Measurements from ENCODE around the gene UBAC1.

Gene UBAC1

GRCh38 chr9:135910216-135910615, 51.0 kb downstream of the UBAC1 start:
- no peak overlapping the region for H3K4me3 ChIP-seq (ENCODE audit: low read depth, low read length)
- no peak for TF ChIP-seq POLR2A (IDR thresholded peaks at IDR 0.05; ENCODE audit: extremely low read depth, insufficient read length)
- TF ChIP-seq MYC (IDR thresholded peaks at IDR 0.05; ENCODE audit: low read depth, low read length), result no peak
- no peak for TF ChIP-seq CTCF (IDR thresholded peaks at IDR 0.05; ENCODE audit: low read depth, low read length)
- TF ChIP-seq MAX (IDR thresholded peaks at IDR 0.05; ENCODE audit: low read depth, low read length), result no peak
- DNase-seq (ENCODE audit: low read depth), result no peak

GRCh38 chr9:135909371-135909770, 51.8 kb downstream of the UBAC1 start:
- no peak for TF ChIP-seq MYC (IDR thresholded peaks at IDR 0.05; ENCODE audit: low read depth, low read length)
- TF ChIP-seq CTCF (IDR thresholded peaks at IDR 0.05; ENCODE audit: low read depth, low read length), result no peak
- no peak for TF ChIP-seq MAX (IDR thresholded peaks at IDR 0.05; ENCODE audit: low read depth, low read length)
- no peak for TF ChIP-seq POLR2A (IDR thresholded peaks at IDR 0.05; ENCODE audit: extremely low read depth, insufficient read length)
- DNase-seq (ENCODE audit: low read depth), result no peak
- H3K4me3 ChIP-seq (ENCODE audit: low read depth, low read length), result no peak overlapping the region

GRCh38 chr9:135908754-135909204, 52.4 kb downstream of the UBAC1 start:
- no peak for DNase-seq (ENCODE audit: low read depth)
- TF ChIP-seq MAX (IDR thresholded peaks at IDR 0.05; ENCODE audit: low read depth, low read length) (no peak), POLR2A (IDR thresholded peaks at IDR 0.05; ENCODE audit: extremely low read depth, insufficient read length) (no peak), MYC (IDR thresholded peaks at IDR 0.05; ENCODE audit: low read depth, low read length) (no peak), CTCF (IDR thresholded peaks at IDR 0.05; ENCODE audit: low read depth, low read length) (no peak)
- peak overlapping the region; percentile 59 for H3K4me3 ChIP-seq (ENCODE audit: low read depth, low read length)

- no peak for TF ChIP-seq MAX (IDR thresholded peaks at IDR 0.05; ENCODE audit: low read depth, low read length)
- no peak for TF ChIP-seq POLR2A (IDR thresholded peaks at IDR 0.05; ENCODE audit: extremely low read depth, insufficient read length)
- TF ChIP-seq CTCF (IDR thresholded peaks at IDR 0.05; ENCODE audit: low read depth, low read length), result no peak
- no peak for TF ChIP-seq MYC (IDR thresholded peaks at IDR 0.05; ENCODE audit: low read depth, low read length)
- DNase-seq (ENCODE audit: low read depth), result no peak
Observed at GRCh38 chr9:135908093-135908753, 53.0 kb downstream of the UBAC1 start.

GRCh38 chr9:135907431-135908092, 53.6 kb downstream of the UBAC1 start, which contains the start of gene CAMSAP1:
TSS of gene CAMSAP1 (minus strand) at chr9:135907546. CDS start at chr9:135907159, 387 bp downstream.
- peak; percentile 92 for DNase-seq (ENCODE audit: low read depth)

More at GRCh38 chr9:135908093-135908753, 53.0 kb downstream of the UBAC1 start:
- H3K4me3 ChIP-seq (ENCODE audit: low read depth, low read length), result peak overlapping the region; percentile 59

More at GRCh38 chr9:135907431-135908092, 53.6 kb downstream of the UBAC1 start, which contains the start of gene CAMSAP1:
- peak within 1 kb of the TSS; percentile 64 for H3K4me3 ChIP-seq (ENCODE audit: low read depth, low read length)
- peak; percentile 28; the same call in 1 of the 2 replicates for TF ChIP-seq MAX (IDR thresholded peaks at IDR 0.05; ENCODE audit: low read depth, low read length)
- peak; percentile 18; the same call in 1 of the 2 replicates for TF ChIP-seq MYC (IDR thresholded peaks at IDR 0.05; ENCODE audit: low read depth, low read length)
- TF ChIP-seq CTCF (IDR thresholded peaks at IDR 0.05; ENCODE audit: low read depth, low read length), result no peak
- peak; percentile 53 for TF ChIP-seq POLR2A (IDR thresholded peaks at IDR 0.05; ENCODE audit: extremely low read depth, insufficient read length)
